ENCODE results near the gene ASB10. TPM values are rescaled to one million over a fixed set of nuclear protein-coding genes. Genes with fewer than 3 reads are reported as not detected.

Gene ASB10
- total and polyA plus RNA-seq, 7 donors, result not detected

- TF ChIP-seq POLR2A (IDR thresholded peaks at IDR 0.05), result no peak
- no peak for TF ChIP-seq POLR2AphosphoS5 (IDR thresholded peaks at IDR 0.05)
- TF ChIP-seq EP300 (IDR thresholded peaks at IDR 0.05), result no peak
- TF ChIP-seq CTCF (IDR thresholded peaks at IDR 0.05), result no peak
- H3K4me1 ChIP-seq, result no peaks in the 10 kb centered on the region
- peaks cover 10 to 59% (median 42%) of the 10 kb centered on the region in 3 donors for H3K27me3 ChIP-seq
- no peak overlapping the region for H3K4me3 ChIP-seq
- no peak for DNase-seq
- 27 to 68% methylated on average over 3 of the region's 3 CpGs for WGBS, 2 donors
- H3K36me3 ChIP-seq, result peaks cover 0 to 3% (median 0%) of the 10 kb centered on the region in 4 donors
- no peak overlapping the region for H3K27ac ChIP-seq
- H3K9me3 ChIP-seq, result no peaks in the 10 kb centered on the region
- intact Hi-C loops (cut with DNase I), result no loop called here
These were observed 36.7 kb downstream of the ASB10 start for GRCh38 chr7:151150388-151150787.

GRCh38 chr7:151148319-151149259 is 38.5 kb downstream of the ASB10 start:
- WGBS, 2 donors, result 68 to 76% methylated on average over 22 of the region's 22 CpGs
- TF ChIP-seq CTCF (IDR thresholded peaks at IDR 0.05), result no peak
- no peak for TF ChIP-seq EP300 (IDR thresholded peaks at IDR 0.05)
- TF ChIP-seq POLR2A (IDR thresholded peaks at IDR 0.05), result no peak
- no peak for TF ChIP-seq POLR2AphosphoS5 (IDR thresholded peaks at IDR 0.05)
- no peak for DNase-seq
- Histone ChIP-seq H3K4me1 (no peaks in the 10 kb centered on the region), H3K36me3 (peaks cover 4 to 20% (median 7%) of the 10 kb centered on the region in 4 donors), H3K27me3 (peaks cover 10 to 46% (median 28%) of the 10 kb centered on the region in 3 donors), H3K27ac (no peak overlapping the region), H3K9me3 (no peaks in the 10 kb centered on the region), H3K4me3 (no peak overlapping the region)
- intact Hi-C loops (cut with DNase I), result no loop called here

GRCh38 chr7:151146761-151147160 is 40.3 kb downstream of the ASB10 start:
- no peaks in the 10 kb centered on the region for H3K9me3 ChIP-seq
- no peak for DNase-seq
- intact Hi-C loops (cut with DNase I), result no loop called here

GRCh38 chr7:151144387-151144786 is 42.7 kb downstream of the ASB10 start:
- H3K4me3 ChIP-seq, result no peak overlapping the region
- peaks cover 11 to 58% (median 30%) of the 10 kb centered on the region in 4 donors for H3K36me3 ChIP-seq
- peaks cover 0 to 4% (median 0%) of the 10 kb centered on the region in 3 donors for H3K27me3 ChIP-seq
- TF ChIP-seq POLR2A (IDR thresholded peaks at IDR 0.05) (no peak), CTCF (IDR thresholded peaks at IDR 0.05) (no peak), EP300 (IDR thresholded peaks at IDR 0.05) (no peak), POLR2AphosphoS5 (IDR thresholded peaks at IDR 0.05) (no peak)
- WGBS, 2 donors, result 94% methylated on average over 7 of the region's 7 CpGs
- H3K4me1 ChIP-seq, result no peaks in the 10 kb centered on the region
- no peak overlapping the region for H3K27ac ChIP-seq
- no peaks in the 10 kb centered on the region for H3K9me3 ChIP-seq
- intact Hi-C loops (cut with DNase I), result no loop called here
- no peak for DNase-seq

More at GRCh38 chr7:151146761-151147160, 40.3 kb downstream of the ASB10 start:
- 82 to 84% methylated on average over 3 of the region's 3 CpGs for WGBS, 2 donors
- H3K4me1 ChIP-seq, result no peaks in the 10 kb centered on the region
- peaks cover 11 to 36% (median 19%) of the 10 kb centered on the region in 4 donors for H3K36me3 ChIP-seq
- no peak overlapping the region for H3K27ac ChIP-seq
- TF ChIP-seq POLR2AphosphoS5 (IDR thresholded peaks at IDR 0.05) (no peak), EP300 (IDR thresholded peaks at IDR 0.05) (no peak), POLR2A (IDR thresholded peaks at IDR 0.05) (no peak), CTCF (IDR thresholded peaks at IDR 0.05) (no peak)
- peaks cover 7 to 28% (median 12%) of the 10 kb centered on the region in 3 donors for H3K27me3 ChIP-seq
- H3K4me3 ChIP-seq, result no peak overlapping the region

Data from sigmoid colon (tissue), 7 donors.